ENCODE measurements around the gene RBM7. TPM values are rescaled to one million over a fixed set of nuclear protein-coding genes. Genes with fewer than 3 reads are reported as not detected.
A peak's percentile ranks its signal among the peaks of the same experiment; 100 is the strongest.

RBM7 gene
- polyA plus RNA-seq, 1 donor from 2014 or later: 36.2 TPM

DNA sequence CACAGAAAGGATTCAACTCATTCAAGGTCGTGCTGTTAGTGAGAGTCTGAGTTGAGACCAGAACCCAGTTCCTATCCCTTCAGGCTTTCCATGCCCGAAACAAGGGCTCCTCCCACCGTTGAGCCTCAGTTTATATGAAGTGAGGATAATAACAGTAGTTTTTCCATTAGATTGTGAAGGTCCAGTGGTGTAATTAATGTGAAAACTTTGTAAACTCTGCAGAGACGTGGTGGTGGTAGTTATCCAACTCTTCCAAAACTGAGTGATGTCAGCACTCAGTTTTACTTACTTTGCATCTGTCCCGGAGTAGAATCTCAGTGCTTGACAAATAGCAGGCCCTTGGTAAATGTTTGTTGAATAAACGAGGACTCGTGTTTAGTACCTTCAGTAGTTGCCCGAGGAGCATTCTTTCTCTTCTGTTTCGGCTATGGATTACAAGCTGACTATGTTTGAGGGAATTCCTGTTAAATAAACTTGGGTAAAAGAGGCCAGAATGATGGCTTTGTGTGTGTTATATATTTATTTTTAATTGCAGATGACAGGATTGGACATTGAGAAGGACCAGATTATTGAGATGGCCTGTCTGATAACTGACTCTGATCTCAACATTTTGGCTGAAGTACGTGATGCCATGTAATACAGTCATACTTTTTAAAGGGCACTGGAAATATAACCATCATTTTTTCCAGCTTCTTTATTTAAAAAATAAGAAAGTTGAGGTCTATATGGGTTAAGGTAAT lies 39.8 kb downstream of the RBM7 start:
- peak overlapping the region; percentile 46 for H3K4me2 ChIP-seq (ENCODE audit: low read length)
- peak overlapping the region; percentile 92 for H3K4me3 ChIP-seq (ENCODE audit: low read length)
- H4K20me1 ChIP-seq (ENCODE audit: insufficient read depth): no peaks in the 10 kb centered on the region
- H3K9me3 ChIP-seq (ENCODE audit: low read length): no peaks in the 10 kb centered on the region
- H3K9me2 ChIP-seq (ENCODE audit: insufficient read depth, low read length): no peaks in the 10 kb centered on the region
- peaks cover 4% of the 10 kb centered on the region for H3K79me2 ChIP-seq (replicated peaks; ENCODE audit: insufficient read depth, low read length)
- TF ChIP-seq, protein P1, sequence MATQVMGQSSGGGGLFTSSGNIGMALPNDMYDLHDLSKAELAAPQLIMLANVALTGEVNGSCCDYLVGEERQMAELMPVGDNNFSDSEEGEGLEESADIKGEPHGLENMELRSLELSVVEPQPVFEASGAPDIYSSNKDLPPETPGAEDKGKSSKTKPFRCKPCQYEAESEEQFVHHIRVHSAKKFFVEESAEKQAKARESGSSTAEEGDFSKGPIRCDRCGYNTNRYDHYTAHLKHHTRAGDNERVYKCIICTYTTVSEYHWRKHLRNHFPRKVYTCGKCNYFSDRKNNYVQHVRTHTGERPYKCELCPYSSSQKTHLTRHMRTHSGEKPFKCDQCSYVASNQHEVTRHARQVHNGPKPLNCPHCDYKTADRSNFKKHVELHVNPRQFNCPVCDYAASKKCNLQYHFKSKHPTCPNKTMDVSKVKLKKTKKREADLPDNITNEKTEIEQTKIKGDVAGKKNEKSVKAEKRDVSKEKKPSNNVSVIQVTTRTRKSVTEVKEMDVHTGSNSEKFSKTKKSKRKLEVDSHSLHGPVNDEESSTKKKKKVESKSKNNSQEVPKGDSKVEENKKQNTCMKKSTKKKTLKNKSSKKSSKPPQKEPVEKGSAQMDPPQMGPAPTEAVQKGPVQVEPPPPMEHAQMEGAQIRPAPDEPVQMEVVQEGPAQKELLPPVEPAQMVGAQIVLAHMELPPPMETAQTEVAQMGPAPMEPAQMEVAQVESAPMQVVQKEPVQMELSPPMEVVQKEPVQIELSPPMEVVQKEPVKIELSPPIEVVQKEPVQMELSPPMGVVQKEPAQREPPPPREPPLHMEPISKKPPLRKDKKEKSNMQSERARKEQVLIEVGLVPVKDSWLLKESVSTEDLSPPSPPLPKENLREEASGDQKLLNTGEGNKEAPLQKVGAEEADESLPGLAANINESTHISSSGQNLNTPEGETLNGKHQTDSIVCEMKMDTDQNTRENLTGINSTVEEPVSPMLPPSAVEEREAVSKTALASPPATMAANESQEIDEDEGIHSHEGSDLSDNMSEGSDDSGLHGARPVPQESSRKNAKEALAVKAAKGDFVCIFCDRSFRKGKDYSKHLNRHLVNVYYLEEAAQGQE (IDR thresholded peaks at IDR 0.05; ENCODE audit: borderline replicate concordance): no peak
- TF ChIP-seq EZH2 (IDR thresholded peaks at IDR 0.05; ENCODE audit: borderline replicate concordance, insufficient read depth, low read length, poor library complexity, severe bottlenecking) (no peak), MXI1 (conservative IDR thresholded peaks at IDR 0.05; ENCODE audit: poor library complexity, severe bottlenecking) (no peak), SMC3 (conservative IDR thresholded peaks at IDR 0.05; ENCODE audit: poor library complexity) (no peak), POLR2AphosphoS5 (IDR thresholded peaks at IDR 0.05) (no peak), RAD21 (conservative IDR thresholded peaks at IDR 0.05) (no peak), EP300 (conservative IDR thresholded peaks at IDR 0.05; ENCODE audit: poor library complexity, severe bottlenecking) (no peak), TAF1 (IDR thresholded peaks at IDR 0.05; ENCODE audit: low read depth) (no peak)
- TF ChIP-seq, protein P2, sequence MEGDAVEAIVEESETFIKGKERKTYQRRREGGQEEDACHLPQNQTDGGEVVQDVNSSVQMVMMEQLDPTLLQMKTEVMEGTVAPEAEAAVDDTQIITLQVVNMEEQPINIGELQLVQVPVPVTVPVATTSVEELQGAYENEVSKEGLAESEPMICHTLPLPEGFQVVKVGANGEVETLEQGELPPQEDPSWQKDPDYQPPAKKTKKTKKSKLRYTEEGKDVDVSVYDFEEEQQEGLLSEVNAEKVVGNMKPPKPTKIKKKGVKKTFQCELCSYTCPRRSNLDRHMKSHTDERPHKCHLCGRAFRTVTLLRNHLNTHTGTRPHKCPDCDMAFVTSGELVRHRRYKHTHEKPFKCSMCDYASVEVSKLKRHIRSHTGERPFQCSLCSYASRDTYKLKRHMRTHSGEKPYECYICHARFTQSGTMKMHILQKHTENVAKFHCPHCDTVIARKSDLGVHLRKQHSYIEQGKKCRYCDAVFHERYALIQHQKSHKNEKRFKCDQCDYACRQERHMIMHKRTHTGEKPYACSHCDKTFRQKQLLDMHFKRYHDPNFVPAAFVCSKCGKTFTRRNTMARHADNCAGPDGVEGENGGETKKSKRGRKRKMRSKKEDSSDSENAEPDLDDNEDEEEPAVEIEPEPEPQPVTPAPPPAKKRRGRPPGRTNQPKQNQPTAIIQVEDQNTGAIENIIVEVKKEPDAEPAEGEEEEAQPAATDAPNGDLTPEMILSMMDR (IDR thresholded peaks at IDR 0.05; ENCODE audit: poor library complexity, severe bottlenecking): no peak
- no peaks in the 10 kb centered on the region for H3K36me3 ChIP-seq (ENCODE audit: insufficient read depth, low read length)
- no peaks in the 10 kb centered on the region for H3K27me3 ChIP-seq (ENCODE audit: insufficient read depth, low read depth, low read length)
- peak overlapping the region; percentile 73 for H3K9ac ChIP-seq (ENCODE audit: low read length)
- peak overlapping the region; percentile 93 for H2AFZ ChIP-seq (ENCODE audit: low read depth, low read length)
- H3F3A ChIP-seq (ENCODE audit: insufficient read depth, low read length, poor library complexity, severe bottlenecking): no peaks in the 10 kb centered on the region
- no peak overlapping the region for H3K27ac ChIP-seq (ENCODE audit: low read length)

DNA sequence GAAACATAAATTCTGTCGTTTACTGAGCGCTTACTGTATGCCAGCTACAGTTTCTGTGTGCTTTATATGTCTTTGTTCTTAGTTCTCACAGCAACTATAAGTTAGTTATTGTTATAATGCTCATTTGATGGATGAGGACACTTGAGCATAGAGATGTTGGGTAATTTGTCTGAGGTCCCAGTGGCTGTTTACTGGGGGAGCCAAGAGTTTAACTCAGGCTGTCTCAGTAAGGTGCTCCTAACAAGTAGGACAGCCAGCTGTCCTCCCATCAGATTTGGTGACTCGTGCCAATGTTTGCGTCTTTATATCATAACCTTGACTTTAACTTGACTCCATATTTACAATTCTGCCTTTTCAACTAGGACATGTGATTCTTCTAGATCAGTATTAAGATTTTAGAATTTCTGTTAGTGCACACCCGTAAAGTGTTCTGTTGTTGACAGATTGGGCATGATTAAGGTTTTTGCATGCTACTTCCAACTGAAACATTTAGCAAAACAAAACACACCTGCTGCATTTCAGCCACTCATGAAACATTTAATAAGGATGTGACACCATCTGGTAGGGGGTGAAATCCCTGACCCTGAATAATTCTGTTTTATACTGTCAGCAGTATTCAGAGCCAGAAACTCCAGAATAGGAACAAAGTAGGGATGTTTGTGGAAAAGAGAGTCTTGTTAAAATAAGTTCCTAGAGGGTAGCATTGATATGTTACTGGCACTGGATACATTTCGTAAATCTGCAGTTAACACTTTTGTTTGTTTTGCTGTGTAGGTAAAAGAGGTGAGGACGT lies 40.7 kb downstream of the RBM7 start:
- no peak overlapping the region for H2AFZ ChIP-seq (ENCODE audit: low read depth, low read length)
- no peaks in the 10 kb centered on the region for H3K9me2 ChIP-seq (ENCODE audit: insufficient read depth, low read length)
- H3K9ac ChIP-seq (ENCODE audit: low read length): no peak overlapping the region
- no peaks in the 10 kb centered on the region for H3K36me3 ChIP-seq (ENCODE audit: insufficient read depth, low read length)
- H3K4me2 ChIP-seq (ENCODE audit: low read length): no peak overlapping the region
- H3F3A ChIP-seq (ENCODE audit: insufficient read depth, low read length, poor library complexity, severe bottlenecking): no peaks in the 10 kb centered on the region
- no peak overlapping the region for H3K4me3 ChIP-seq (ENCODE audit: low read length)
- no peaks in the 10 kb centered on the region for H3K9me3 ChIP-seq (ENCODE audit: low read length)
- no peaks in the 10 kb centered on the region for H3K27me3 ChIP-seq (ENCODE audit: insufficient read depth, low read depth, low read length)
- no peaks in the 10 kb centered on the region for H4K20me1 ChIP-seq (ENCODE audit: insufficient read depth)
- peaks cover 4% of the 10 kb centered on the region for H3K79me2 ChIP-seq (replicated peaks; ENCODE audit: insufficient read depth, low read length)
- H3K27ac ChIP-seq (ENCODE audit: low read length): no peak overlapping the region
- TF ChIP-seq, protein P1 (IDR thresholded peaks at IDR 0.05; ENCODE audit: borderline replicate concordance): no peak
- TF ChIP-seq POLR2AphosphoS5 (IDR thresholded peaks at IDR 0.05) (no peak), RAD21 (conservative IDR thresholded peaks at IDR 0.05) (no peak), EZH2 (IDR thresholded peaks at IDR 0.05; ENCODE audit: borderline replicate concordance, insufficient read depth, low read length, poor library complexity, severe bottlenecking) (no peak), TAF1 (IDR thresholded peaks at IDR 0.05; ENCODE audit: low read depth) (no peak), SMC3 (conservative IDR thresholded peaks at IDR 0.05; ENCODE audit: poor library complexity) (no peak), MXI1 (conservative IDR thresholded peaks at IDR 0.05; ENCODE audit: poor library complexity, severe bottlenecking) (no peak), EP300 (conservative IDR thresholded peaks at IDR 0.05; ENCODE audit: poor library complexity, severe bottlenecking) (no peak)
- TF ChIP-seq, protein P2 (IDR thresholded peaks at IDR 0.05; ENCODE audit: poor library complexity, severe bottlenecking): no peak

Measured in neural cell (in vitro differentiated cells).